22Rv1 (cell line): Measurements from ENCODE around the gene PTCD3.

Source experiments
- CTCF ChIP-seq: fragments of 450-650 bp; IDR thresholded peaks from 2 replicates; pipeline ENCODE4 v1.5.1; 2017; ENCODE audit warnings: mild to moderate bottlenecking
- ZFX ChIP-seq: fragments of 450-650 bp; IDR thresholded peaks from 2 replicates; pipeline ENCODE4 v1.6.1; 2017; ENCODE audit warnings: antibody characterized with exemption, borderline replicate concordance

- TF ChIP-seq CTCF (no peak), ZFX (no peak)
Observed at GRCh38 chr2:86186431-86186830, 80.4 kb downstream of the PTCD3 start.
